ENCODE results near the gene CDH13.

Gene CDH13

DNA sequence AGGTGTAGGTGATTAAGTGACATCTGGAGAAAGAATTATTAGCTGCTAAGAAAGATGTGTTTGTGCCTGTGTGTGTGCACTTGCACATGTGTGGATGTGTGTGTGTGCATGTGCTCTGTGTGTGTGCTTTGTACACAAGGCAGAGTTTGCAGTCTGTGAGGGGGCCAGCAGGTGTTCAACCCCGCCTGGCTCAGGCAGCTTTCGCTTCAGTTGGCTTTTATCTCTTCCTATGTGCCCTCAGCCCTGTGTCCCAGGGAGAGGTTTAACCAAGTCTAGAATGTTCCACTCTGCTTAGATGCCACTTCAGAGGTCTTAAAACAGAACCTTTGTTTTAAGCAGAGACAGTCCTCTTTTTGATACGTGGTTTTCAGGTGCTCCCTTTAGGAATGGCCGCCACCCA lies 58.8 kb downstream of the CDH13 start:
- Histone ChIP-seq H3K9me3 (replicated peaks; ENCODE audit: insufficient read depth, low read length) (no peaks in the 10 kb centered on the region), H4K20me1 (ENCODE audit: insufficient read depth, low read length) (no peaks in the 10 kb centered on the region), H3F3A (ENCODE audit: insufficient read depth, low read length) (no peaks in the 10 kb centered on the region), H3K27me3 (replicated peaks; ENCODE audit: insufficient read depth, low read length) (no peaks in the 10 kb centered on the region), H3K9me2 (replicated peaks; ENCODE audit: insufficient read depth, low read length) (no peaks in the 10 kb centered on the region), H3K27ac (ENCODE audit: low read length) (no peak overlapping the region), H2AFZ (ENCODE audit: low read length) (no peak overlapping the region), H3K79me2 (ENCODE audit: low read length) (no peaks in the 10 kb centered on the region), H3K4me1 (ENCODE audit: low read length) (no peaks in the 10 kb centered on the region), H3K9ac (ENCODE audit: low read length) (no peak overlapping the region), H3K4me2 (ENCODE audit: low read depth, low read length) (no peak overlapping the region), H3K36me3 (replicated peaks; ENCODE audit: insufficient read depth, low read length) (no peaks in the 10 kb centered on the region), H3K4me3 (ENCODE audit: low read length) (no peak overlapping the region)
- no peak for TF ChIP-seq EZH2 (optimal IDR thresholded peaks at IDR 0.05; ENCODE audit: low read depth, low read length)
- TF ChIP-seq, protein P1, sequence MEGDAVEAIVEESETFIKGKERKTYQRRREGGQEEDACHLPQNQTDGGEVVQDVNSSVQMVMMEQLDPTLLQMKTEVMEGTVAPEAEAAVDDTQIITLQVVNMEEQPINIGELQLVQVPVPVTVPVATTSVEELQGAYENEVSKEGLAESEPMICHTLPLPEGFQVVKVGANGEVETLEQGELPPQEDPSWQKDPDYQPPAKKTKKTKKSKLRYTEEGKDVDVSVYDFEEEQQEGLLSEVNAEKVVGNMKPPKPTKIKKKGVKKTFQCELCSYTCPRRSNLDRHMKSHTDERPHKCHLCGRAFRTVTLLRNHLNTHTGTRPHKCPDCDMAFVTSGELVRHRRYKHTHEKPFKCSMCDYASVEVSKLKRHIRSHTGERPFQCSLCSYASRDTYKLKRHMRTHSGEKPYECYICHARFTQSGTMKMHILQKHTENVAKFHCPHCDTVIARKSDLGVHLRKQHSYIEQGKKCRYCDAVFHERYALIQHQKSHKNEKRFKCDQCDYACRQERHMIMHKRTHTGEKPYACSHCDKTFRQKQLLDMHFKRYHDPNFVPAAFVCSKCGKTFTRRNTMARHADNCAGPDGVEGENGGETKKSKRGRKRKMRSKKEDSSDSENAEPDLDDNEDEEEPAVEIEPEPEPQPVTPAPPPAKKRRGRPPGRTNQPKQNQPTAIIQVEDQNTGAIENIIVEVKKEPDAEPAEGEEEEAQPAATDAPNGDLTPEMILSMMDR (IDR thresholded peaks at IDR 0.05; ENCODE audit: low read length): no peak
- no peak for TF ChIP-seq EZH2phosphoT487 (IDR thresholded peaks at IDR 0.05; ENCODE audit: low read length)
- DNase-seq: no peak

GRCh38 chr16:82694239-82694874 lies 67.6 kb downstream of the CDH13 start:
- Histone ChIP-seq H3K36me3 (replicated peaks; ENCODE audit: insufficient read depth, low read length) (no peaks in the 10 kb centered on the region), H3K9me3 (replicated peaks; ENCODE audit: insufficient read depth, low read length) (no peaks in the 10 kb centered on the region), H3K4me1 (ENCODE audit: low read length) (no peaks in the 10 kb centered on the region), H2AFZ (ENCODE audit: low read length) (no peak overlapping the region), H3F3A (ENCODE audit: insufficient read depth, low read length) (no peaks in the 10 kb centered on the region), H3K9ac (ENCODE audit: low read length) (no peak overlapping the region), H4K20me1 (ENCODE audit: insufficient read depth, low read length) (no peaks in the 10 kb centered on the region), H3K79me2 (ENCODE audit: low read length) (no peaks in the 10 kb centered on the region), H3K9me2 (replicated peaks; ENCODE audit: insufficient read depth, low read length) (no peaks in the 10 kb centered on the region), H3K4me3 (ENCODE audit: low read length) (no peak overlapping the region), H3K4me2 (ENCODE audit: low read depth, low read length) (no peak overlapping the region), H3K27me3 (replicated peaks; ENCODE audit: insufficient read depth, low read length) (no peaks in the 10 kb centered on the region), H3K27ac (ENCODE audit: low read length) (no peak overlapping the region)
- DNase-seq: no peak
- no peak for TF ChIP-seq EZH2 (optimal IDR thresholded peaks at IDR 0.05; ENCODE audit: low read depth, low read length)

- no peaks in the 10 kb centered on the region for H3K9me3 ChIP-seq (replicated peaks; ENCODE audit: insufficient read depth, low read length)
- H3K9ac ChIP-seq (ENCODE audit: low read length): no peak overlapping the region
- H3K4me2 ChIP-seq (ENCODE audit: low read depth, low read length): no peak overlapping the region
- H3K4me1 ChIP-seq (ENCODE audit: low read length): no peaks in the 10 kb centered on the region
- H4K20me1 ChIP-seq (ENCODE audit: insufficient read depth, low read length): no peaks in the 10 kb centered on the region
- no peak for DNase-seq
- H3F3A ChIP-seq (ENCODE audit: insufficient read depth, low read length): no peaks in the 10 kb centered on the region
- no peaks in the 10 kb centered on the region for H3K27me3 ChIP-seq (replicated peaks; ENCODE audit: insufficient read depth, low read length)
- H3K4me3 ChIP-seq (ENCODE audit: low read length): no peak overlapping the region
- H3K79me2 ChIP-seq (ENCODE audit: low read length): no peaks in the 10 kb centered on the region
- H3K9me2 ChIP-seq (replicated peaks; ENCODE audit: insufficient read depth, low read length): no peaks in the 10 kb centered on the region
- TF ChIP-seq EZH2phosphoT487 (IDR thresholded peaks at IDR 0.05; ENCODE audit: low read length): no peak
- TF ChIP-seq, protein P1 (IDR thresholded peaks at IDR 0.05; ENCODE audit: low read length): no peak
- TF ChIP-seq EZH2 (optimal IDR thresholded peaks at IDR 0.05; ENCODE audit: low read depth, low read length): no peak
- H3K36me3 ChIP-seq (replicated peaks; ENCODE audit: insufficient read depth, low read length): no peaks in the 10 kb centered on the region
- H2AFZ ChIP-seq (ENCODE audit: low read length): no peak overlapping the region
- no peak overlapping the region for H3K27ac ChIP-seq (ENCODE audit: low read length)
Measured at GRCh38 chr16:82695806-82696205, 69.0 kb downstream of the CDH13 start.

- TF ChIP-seq EZH2 (optimal IDR thresholded peaks at IDR 0.05; ENCODE audit: low read depth, low read length): no peak
- TF ChIP-seq EZH2phosphoT487 (IDR thresholded peaks at IDR 0.05; ENCODE audit: low read length): no peak
- TF ChIP-seq, protein P1 (IDR thresholded peaks at IDR 0.05; ENCODE audit: low read length): no peak
- H4K20me1 ChIP-seq (ENCODE audit: insufficient read depth, low read length): no peaks in the 10 kb centered on the region
Measured at GRCh38 chr16:82699260-82699659, 72.5 kb downstream of the CDH13 start.

More at GRCh38 chr16:82699260-82699659, 72.5 kb downstream of the CDH13 start:
- Histone ChIP-seq H3K9me3 (replicated peaks; ENCODE audit: insufficient read depth, low read length) (no peaks in the 10 kb centered on the region), H3K27ac (ENCODE audit: low read length) (no peak overlapping the region), H3K79me2 (ENCODE audit: low read length) (no peaks in the 10 kb centered on the region), H3K4me3 (ENCODE audit: low read length) (no peak overlapping the region), H3K9me2 (replicated peaks; ENCODE audit: insufficient read depth, low read length) (no peaks in the 10 kb centered on the region), H3F3A (ENCODE audit: insufficient read depth, low read length) (no peaks in the 10 kb centered on the region), H3K4me1 (ENCODE audit: low read length) (no peaks in the 10 kb centered on the region), H3K27me3 (replicated peaks; ENCODE audit: insufficient read depth, low read length) (no peaks in the 10 kb centered on the region), H3K9ac (ENCODE audit: low read length) (no peak overlapping the region), H3K36me3 (replicated peaks; ENCODE audit: insufficient read depth, low read length) (no peaks in the 10 kb centered on the region), H3K4me2 (ENCODE audit: low read depth, low read length) (no peak overlapping the region), H2AFZ (ENCODE audit: low read length) (no peak overlapping the region)
- no peak for DNase-seq
